Muscle of leg (tissue), 11 donors: ENCODE measurements around the gene CDH4. TPM values are rescaled to one million over a fixed set of nuclear protein-coding genes. Genes with fewer than 3 reads are reported as not detected.

Experiments used
- DNase-seq: peaks from one replicate; pipeline ENCODE4 v3.0.0; 2013
- H3K27ac ChIP-seq: one replicate; pipeline ENCODE4 v1.5.1; 2013; ENCODE audit warnings: mild to moderate bottlenecking, low read length, control low read depth
- H3K27me3 ChIP-seq: one replicate; pipeline ENCODE4 v1.6.1; 2013; ENCODE audit warnings: low read length; ENCODE audit not compliant: control insufficient read depth, insufficient read depth
- H3K36me3 ChIP-seq: one replicate; pipeline ENCODE4 v1.6.1; 2013; ENCODE audit warnings: low read length; ENCODE audit not compliant: control insufficient read depth, insufficient read depth
- H3K4me1 ChIP-seq: one replicate; pipeline ENCODE4 v1.6.1; 2013; ENCODE audit warnings: low read length; ENCODE audit not compliant: control insufficient read depth, insufficient read depth
- H3K4me3 ChIP-seq: one replicate; pipeline ENCODE4 v1.5.1; 2013; ENCODE audit warnings: low read length, control low read depth
- H3K9me3 ChIP-seq: replicated peaks from 2 replicates; pipeline ENCODE4 v1.6.1; 2013; ENCODE audit warnings: low read depth, low read length; ENCODE audit not compliant: control insufficient read depth
- WGBS: methylation state at CpG from one replicate; pipeline ENCODE4 v1.1.5; 2013; ENCODE audit warnings: missing lambda C conversion rate; ENCODE audit not compliant: insufficient coverage; 5-methylcytosine and 5-hydroxymethylcytosine counted together
- polyA plus RNA-seq, 8 donors: library from polyadenylated mRNA; unstranded; fragments of 120-200 nt; gene quantifications; one replicate each; pipeline versions ENCODE4 v1.2.1 to v1.2.3, GENCODE V29; 2013; ENCODE audit warnings: inconsistent platforms in 1 of 8, low replicate concordance in 1 of 8; ENCODE audit not compliant: insufficient read length in 8 of 8, insufficient read depth in 1 of 8
- total RNA-seq: library from RNA; stranded (reverse); fragments of 120-200 nt; gene quantifications from one replicate; pipeline ENCODE4 v1.2.4, GENCODE V29; 2013

The CDH4 gene
- total and polyA plus RNA-seq, 9 donors = 0.66 to 1.4 (median 1.2) TPM

- WGBS = 92% methylated on average over 18 of the region's 20 CpGs
- no peak for DNase-seq
- H3K9me3 ChIP-seq = peaks cover 8% of the 10 kb centered on the region
- no peaks in the 10 kb centered on the region for H3K4me1 ChIP-seq
- no peak overlapping the region for H3K27ac ChIP-seq
- H3K27me3 ChIP-seq = peaks cover 7% of the 10 kb centered on the region
- H3K4me3 ChIP-seq = no peak overlapping the region
- no peaks in the 10 kb centered on the region for H3K36me3 ChIP-seq
These were observed 620.4 kb downstream of the CDH4 start for GRCh38 chr20:61872371-61872900.

DNA sequence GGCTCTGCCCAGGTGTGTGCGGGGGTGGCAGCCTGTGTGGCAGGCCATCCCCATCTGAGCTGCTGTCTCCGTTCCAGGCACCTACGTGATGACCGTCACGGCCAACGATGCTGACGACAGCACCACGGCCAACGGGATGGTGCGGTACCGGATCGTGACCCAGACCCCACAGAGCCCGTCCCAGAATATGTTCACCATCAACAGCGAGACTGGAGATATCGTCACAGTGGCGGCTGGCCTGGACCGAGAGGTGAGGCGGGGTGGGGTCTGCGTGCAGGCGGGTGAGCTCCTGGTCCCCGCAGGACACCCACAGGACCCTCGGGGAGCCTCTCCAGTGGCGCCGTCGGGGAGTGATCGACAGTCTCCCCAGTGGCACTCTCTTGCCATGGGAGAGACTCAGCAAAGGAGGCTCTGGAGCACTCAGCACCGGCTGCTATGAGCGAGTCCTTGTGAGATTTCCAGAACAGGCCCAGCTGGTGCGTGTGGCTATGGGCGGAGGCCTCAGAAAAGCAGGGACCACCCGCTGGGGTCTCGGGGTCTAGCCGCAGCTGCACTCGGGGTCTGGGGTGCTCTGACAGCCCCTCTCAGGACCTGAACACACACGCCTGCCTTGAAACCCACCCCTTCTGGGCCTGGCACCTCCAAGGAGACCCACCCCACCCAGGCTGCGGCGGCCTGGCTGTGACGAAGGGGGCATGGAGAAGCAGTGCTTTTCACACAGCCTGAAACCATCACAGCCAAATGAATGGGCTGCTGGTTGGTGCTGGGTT lies 621.8 kb downstream of the CDH4 start:
- H3K4me3 ChIP-seq = no peak overlapping the region
- H3K27ac ChIP-seq = no peak overlapping the region
- peaks cover 8% of the 10 kb centered on the region for H3K9me3 ChIP-seq
- peaks cover 7% of the 10 kb centered on the region for H3K27me3 ChIP-seq
- no peaks in the 10 kb centered on the region for H3K36me3 ChIP-seq
- H3K4me1 ChIP-seq = no peaks in the 10 kb centered on the region
- no peak for DNase-seq
- 89% methylated on average over 35 of the region's 38 CpGs for WGBS

- peaks cover 8% of the 10 kb centered on the region for H3K9me3 ChIP-seq
- 51% methylated on average over 24 of the region's 27 CpGs for WGBS
- H3K27ac ChIP-seq = no peak overlapping the region
- peaks cover 7% of the 10 kb centered on the region for H3K27me3 ChIP-seq
- no peak overlapping the region for H3K4me3 ChIP-seq
- no peaks in the 10 kb centered on the region for H3K36me3 ChIP-seq
- H3K4me1 ChIP-seq = no peaks in the 10 kb centered on the region
- no peak for DNase-seq
These were observed 622.5 kb downstream of the CDH4 start for GRCh38 chr20:61874421-61875068.

- Histone ChIP-seq H3K27ac (no peak overlapping the region), H3K9me3 (peaks cover 8% of the 10 kb centered on the region), H3K4me1 (no peaks in the 10 kb centered on the region), H3K36me3 (no peaks in the 10 kb centered on the region), H3K4me3 (no peak overlapping the region), H3K27me3 (peaks cover 7% of the 10 kb centered on the region)
- no peak for DNase-seq
- WGBS = 72% methylated on average over 22 of the region's 25 CpGs
These were observed 623.3 kb downstream of the CDH4 start for GRCh38 chr20:61875221-61875885.

GRCh38 chr20:61875996-61876395 lies 623.9 kb downstream of the CDH4 start:
- no peaks in the 10 kb centered on the region for H3K4me1 ChIP-seq
- no peak overlapping the region for H3K4me3 ChIP-seq
- H3K27ac ChIP-seq = no peak overlapping the region
- peaks cover 7% of the 10 kb centered on the region for H3K27me3 ChIP-seq
- no peaks in the 10 kb centered on the region for H3K36me3 ChIP-seq
- no peak for DNase-seq
- H3K9me3 ChIP-seq = peaks cover 6% of the 10 kb centered on the region
- 63% methylated on average over 9 of the region's 16 CpGs for WGBS

DNA sequence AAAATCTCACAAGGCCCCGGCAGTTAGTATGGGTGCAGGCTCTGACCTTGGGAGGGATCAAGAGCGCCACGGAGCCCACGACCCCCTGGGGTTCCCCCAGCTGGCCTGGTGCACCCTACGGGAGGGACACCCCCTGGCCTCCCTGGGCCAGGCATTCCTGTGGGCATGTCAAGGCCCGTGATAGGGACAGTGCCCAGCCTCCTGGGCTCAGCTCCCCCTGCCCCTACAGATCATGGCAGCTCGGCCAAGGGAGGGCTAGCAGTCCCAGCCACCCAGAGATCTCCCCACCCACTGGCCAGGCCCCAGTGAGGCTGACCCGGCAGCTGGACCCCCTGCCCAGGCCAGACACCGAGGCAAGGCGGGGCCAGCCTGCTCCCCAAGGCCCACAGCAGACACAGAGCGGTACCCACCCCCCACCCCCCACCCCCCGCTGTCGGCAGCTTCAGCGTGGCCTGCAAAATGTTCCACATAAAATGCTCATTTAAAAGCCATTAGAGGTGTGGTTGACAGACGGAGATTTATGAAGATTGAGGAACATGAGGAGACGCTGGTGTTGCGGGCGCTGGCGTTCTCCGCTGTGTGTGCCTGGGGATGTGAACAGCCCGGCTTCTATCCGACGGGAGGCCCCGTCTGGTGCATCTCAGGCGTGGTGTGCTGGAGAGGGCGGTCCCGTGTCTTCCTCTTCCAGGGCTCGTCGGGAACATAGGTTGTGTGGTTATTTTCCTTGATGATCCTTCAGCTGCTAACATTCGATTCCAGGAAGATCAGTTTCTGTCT lies 625.1 kb downstream of the CDH4 start:
- peaks cover 5% of the 10 kb centered on the region for H3K27me3 ChIP-seq
- H3K27ac ChIP-seq = no peak overlapping the region
- H3K4me3 ChIP-seq = no peak overlapping the region
- peaks cover under 1% of the 10 kb centered on the region for H3K9me3 ChIP-seq
- WGBS = 54% methylated on average over 21 of the region's 30 CpGs
- DNase-seq = no peak
- no peaks in the 10 kb centered on the region for H3K36me3 ChIP-seq
- H3K4me1 ChIP-seq = no peaks in the 10 kb centered on the region

DNA sequence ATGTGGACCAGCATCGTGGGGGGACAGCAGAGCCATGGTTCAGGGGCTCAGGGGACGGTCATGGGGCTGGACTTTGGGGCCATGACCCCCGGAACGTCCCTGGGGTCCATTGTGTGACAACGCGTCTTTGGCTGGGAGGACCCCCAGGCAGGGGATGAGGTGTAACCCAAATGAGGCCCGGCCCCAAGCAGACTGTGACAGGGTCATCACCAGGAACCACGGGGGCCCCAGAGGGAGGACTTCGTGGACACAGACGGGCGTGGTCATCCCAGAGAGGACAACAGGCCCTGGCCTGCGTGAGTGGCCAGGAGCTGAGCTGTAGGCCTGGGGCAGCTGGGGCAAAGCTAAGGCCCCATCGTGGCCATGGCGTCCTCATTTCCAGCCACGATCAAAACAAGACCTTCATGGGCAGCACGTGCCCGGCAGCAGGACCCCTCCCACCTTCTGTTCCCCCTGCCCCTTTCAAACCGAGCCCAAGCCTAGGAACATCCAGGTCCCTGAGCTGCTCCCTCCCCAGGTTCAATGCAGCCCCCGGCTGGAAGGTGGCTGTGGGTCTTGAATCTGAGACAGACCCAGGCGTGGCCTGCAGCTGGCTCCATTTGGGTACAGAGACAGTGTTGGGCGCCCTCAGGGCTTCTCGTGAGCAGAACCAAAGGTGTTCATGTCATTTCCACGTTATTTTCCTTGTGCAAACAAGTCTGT lies 625.9 kb downstream of the CDH4 start:
- no peak overlapping the region for H3K4me3 ChIP-seq
- 84% methylated on average over 18 of the region's 23 CpGs for WGBS
- no peaks in the 10 kb centered on the region for H3K36me3 ChIP-seq
- no peak for DNase-seq
- H3K27me3 ChIP-seq = peaks cover 5% of the 10 kb centered on the region
- H3K9me3 ChIP-seq = no peaks in the 10 kb centered on the region
- H3K4me1 ChIP-seq = no peaks in the 10 kb centered on the region
- H3K27ac ChIP-seq = no peak overlapping the region

DNA sequence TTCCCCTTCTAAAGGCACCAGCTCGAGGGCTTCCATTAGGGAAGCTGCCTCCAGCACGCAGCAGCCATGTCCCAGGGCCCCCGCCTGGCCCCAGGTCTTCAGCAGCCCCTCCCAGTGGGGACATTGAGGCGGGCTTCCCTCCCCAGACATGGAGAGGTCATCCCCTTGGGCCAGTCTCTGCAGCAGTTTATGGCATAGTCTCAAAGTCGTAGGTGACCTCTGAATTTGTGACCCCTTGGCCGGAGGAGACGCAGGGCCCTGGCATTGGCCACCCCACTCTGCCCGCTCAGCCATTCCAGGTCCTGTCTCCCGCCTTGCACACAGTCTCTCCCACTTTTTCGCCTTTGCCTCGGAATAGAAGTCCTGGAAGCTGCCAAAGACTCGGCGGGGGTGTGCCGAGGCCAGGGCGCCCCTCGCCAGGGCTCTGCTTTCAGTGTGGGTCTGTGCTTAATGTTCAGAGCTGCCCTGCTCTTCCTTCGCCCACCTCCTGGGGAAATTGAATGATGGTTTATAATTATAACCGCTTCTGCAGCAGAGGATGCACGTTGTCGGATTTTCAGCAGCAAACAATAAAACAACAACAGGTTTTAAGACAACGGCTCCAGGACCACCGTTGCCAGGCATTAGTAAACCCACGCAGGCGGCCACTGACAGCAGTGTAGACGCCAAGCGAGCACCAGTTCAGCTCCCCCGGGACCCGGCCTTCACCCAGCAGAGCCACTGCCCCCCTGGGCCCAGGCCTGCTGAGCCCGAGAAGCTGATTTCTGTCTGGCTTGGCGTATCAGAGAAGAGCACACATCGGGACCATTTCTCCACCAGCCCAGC lies 626.6 kb downstream of the CDH4 start:
- H3K27ac ChIP-seq = no peak overlapping the region
- H3K4me1 ChIP-seq = peaks cover 2% of the 10 kb centered on the region
- no peaks in the 10 kb centered on the region for H3K9me3 ChIP-seq
- 71% methylated on average over 29 of the region's 31 CpGs for WGBS
- H3K4me3 ChIP-seq = no peak overlapping the region
- peaks cover 11% of the 10 kb centered on the region for H3K27me3 ChIP-seq
- DNase-seq = no peak
- no peaks in the 10 kb centered on the region for H3K36me3 ChIP-seq

GRCh38 chr20:61879303-61879620 lies 627.2 kb downstream of the CDH4 start:
- Histone ChIP-seq H3K27me3 (peaks cover 11% of the 10 kb centered on the region), H3K9me3 (no peaks in the 10 kb centered on the region), H3K4me1 (peaks cover 7% of the 10 kb centered on the region), H3K27ac (no peak overlapping the region), H3K4me3 (no peak overlapping the region), H3K36me3 (no peaks in the 10 kb centered on the region)
- DNase-seq = no peak
- 73% methylated on average over 4 of the region's 10 CpGs for WGBS
